ENCODE measurements around the gene FAM131C.

GRCh38 chr1:16009678-16010077 lies 63.8 kb downstream of the FAM131C start:
- TF ChIP-seq POLR2AphosphoS5 (IDR thresholded peaks at IDR 0.05; ENCODE audit: low read depth) (no peak), CTCF (IDR thresholded peaks at IDR 0.05; ENCODE audit: insufficient read depth, low read length) (no peak), REST (IDR thresholded peaks at IDR 0.05; ENCODE audit: insufficient replicate concordance, low read depth) (no peak), SPI1 (IDR thresholded peaks at IDR 0.05; ENCODE audit: borderline replicate concordance, low read depth) (no peak), GABPA (IDR thresholded peaks at IDR 0.05; ENCODE audit: low read depth) (no peak)
